ENCODE data around the gene MESP1. TPM values are rescaled to one million over a fixed set of nuclear protein-coding genes. Genes with fewer than 3 reads are reported as not detected.

The MESP1 gene
- total and polyA plus RNA-seq, 2 experiments from 2014 or later, result 0.50 to 2.7 TPM

DNA sequence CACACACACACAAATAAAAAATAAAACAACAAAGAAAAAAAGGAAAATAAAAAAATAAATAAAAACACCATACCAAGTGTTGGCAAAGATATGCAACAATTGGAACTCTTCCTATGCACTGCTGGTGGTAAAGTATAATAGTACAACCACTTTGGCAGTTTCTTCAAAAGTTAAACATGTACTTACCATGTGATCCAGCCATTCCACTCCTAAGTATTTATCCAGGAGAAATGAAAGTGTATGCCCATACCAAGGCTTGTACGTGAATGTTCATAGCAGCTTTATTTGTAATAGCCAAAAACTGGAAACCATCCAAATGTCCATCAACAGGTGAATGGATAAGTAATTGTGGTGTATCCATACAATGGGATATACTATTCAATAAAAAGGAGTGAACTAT, 43.5 kb downstream of the MESP1 start:
- no peaks in the 10 kb centered on the region for H3K9me2 ChIP-seq (replicated peaks; ENCODE audit: insufficient read depth)
- H3K4me1 ChIP-seq (ENCODE audit: insufficient read depth), result no peaks in the 10 kb centered on the region
- no peak overlapping the region for H3K4me2 ChIP-seq
- TF ChIP-seq, protein P1, sequence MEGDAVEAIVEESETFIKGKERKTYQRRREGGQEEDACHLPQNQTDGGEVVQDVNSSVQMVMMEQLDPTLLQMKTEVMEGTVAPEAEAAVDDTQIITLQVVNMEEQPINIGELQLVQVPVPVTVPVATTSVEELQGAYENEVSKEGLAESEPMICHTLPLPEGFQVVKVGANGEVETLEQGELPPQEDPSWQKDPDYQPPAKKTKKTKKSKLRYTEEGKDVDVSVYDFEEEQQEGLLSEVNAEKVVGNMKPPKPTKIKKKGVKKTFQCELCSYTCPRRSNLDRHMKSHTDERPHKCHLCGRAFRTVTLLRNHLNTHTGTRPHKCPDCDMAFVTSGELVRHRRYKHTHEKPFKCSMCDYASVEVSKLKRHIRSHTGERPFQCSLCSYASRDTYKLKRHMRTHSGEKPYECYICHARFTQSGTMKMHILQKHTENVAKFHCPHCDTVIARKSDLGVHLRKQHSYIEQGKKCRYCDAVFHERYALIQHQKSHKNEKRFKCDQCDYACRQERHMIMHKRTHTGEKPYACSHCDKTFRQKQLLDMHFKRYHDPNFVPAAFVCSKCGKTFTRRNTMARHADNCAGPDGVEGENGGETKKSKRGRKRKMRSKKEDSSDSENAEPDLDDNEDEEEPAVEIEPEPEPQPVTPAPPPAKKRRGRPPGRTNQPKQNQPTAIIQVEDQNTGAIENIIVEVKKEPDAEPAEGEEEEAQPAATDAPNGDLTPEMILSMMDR (IDR thresholded peaks at IDR 0.05; ENCODE audit: poor library complexity), result no peak
- no peak for TF ChIP-seq EZH2 (IDR thresholded peaks at IDR 0.05; ENCODE audit: borderline replicate concordance)
- no peak for TF ChIP-seq EZH2phosphoT487 (IDR thresholded peaks at IDR 0.05; ENCODE audit: low read depth, severe bottlenecking, unreplicated experiment)
- 72% methylated on average over 1 of the region's 1 CpG for WGBS (ENCODE audit: low lambda C conversion rate, missing lambda C conversion rate)
- H4K20me1 ChIP-seq (ENCODE audit: insufficient read depth, poor library complexity, severe bottlenecking), result no peaks in the 10 kb centered on the region
- H2AFZ ChIP-seq, result no peak overlapping the region
- DNase-seq (ENCODE audit: low spot score), result no peak
- H3K27ac ChIP-seq, result no peak overlapping the region
- no peaks in the 10 kb centered on the region for H3K27me3 ChIP-seq
- no peaks in the 10 kb centered on the region for H3K9me3 ChIP-seq (ENCODE audit: low read depth)
- no peak overlapping the region for H3K4me3 ChIP-seq
- no peaks in the 10 kb centered on the region for H3K79me2 ChIP-seq
- no peaks in the 10 kb centered on the region for H3K36me3 ChIP-seq (replicated peaks; ENCODE audit: insufficient read depth, low read depth)

DNA sequence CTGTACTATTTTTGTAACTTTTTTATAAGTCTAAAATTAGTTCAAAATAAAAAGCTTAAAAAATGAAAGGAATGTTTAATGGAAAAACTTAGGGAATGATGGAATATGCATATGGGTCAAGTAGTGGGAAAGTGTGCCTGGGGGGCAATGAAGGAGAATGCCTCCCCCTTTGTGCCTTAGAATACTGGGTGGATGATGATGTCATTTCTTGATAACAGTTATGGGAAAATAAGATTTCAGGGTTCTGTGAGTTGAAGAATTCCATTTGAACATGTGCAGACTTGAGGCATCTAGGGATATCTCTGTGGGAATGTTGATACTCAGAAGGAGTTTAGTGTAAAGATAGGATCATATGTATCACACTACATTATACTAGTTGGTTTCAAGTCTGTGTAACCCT, 46.6 kb downstream of the MESP1 start:
- Histone ChIP-seq H3K9me2 (replicated peaks; ENCODE audit: insufficient read depth) (no peaks in the 10 kb centered on the region), H3K4me2 (no peak overlapping the region), H3K36me3 (replicated peaks; ENCODE audit: insufficient read depth, low read depth) (no peaks in the 10 kb centered on the region), H3K27ac (no peak overlapping the region), H3K79me2 (no peaks in the 10 kb centered on the region), H3K4me3 (no peak overlapping the region), H2AFZ (no peak overlapping the region), H3K4me1 (ENCODE audit: insufficient read depth) (no peaks in the 10 kb centered on the region), H3K9me3 (ENCODE audit: low read depth) (no peaks in the 10 kb centered on the region), H4K20me1 (ENCODE audit: insufficient read depth, poor library complexity, severe bottlenecking) (no peaks in the 10 kb centered on the region), H3K27me3 (no peaks in the 10 kb centered on the region)
- TF ChIP-seq EZH2 (IDR thresholded peaks at IDR 0.05; ENCODE audit: borderline replicate concordance) (no peak), EZH2phosphoT487 (IDR thresholded peaks at IDR 0.05; ENCODE audit: low read depth, severe bottlenecking, unreplicated experiment) (no peak)
- TF ChIP-seq, protein P1 (IDR thresholded peaks at IDR 0.05; ENCODE audit: poor library complexity), result no peak
- DNase-seq (ENCODE audit: low spot score), result no peak

Small RNA genes lying within 50 kb of the gene (small RNA-seq; reads per million reads assigned to genes)
- gene RNU6-132P, result not detected

Other genes starting within 250 kb of the MESP1 start
- 1.3 and 2.3 TPM in 2 replicates for gene TICRR, start 175.8 kb downstream of the MESP1 start, total RNA-seq
- gene TICRR, start 175.8 kb downstream of the MESP1 start, polyA plus RNA-seq, result 0.47 and 0.91 TPM in 2 replicates
- 3.0 and 5.3 TPM in 2 replicates for gene KIF7, start 95.8 kb downstream of the MESP1 start, total RNA-seq
- 3.1 and 5.0 TPM in 2 replicates for gene KIF7, start 95.8 kb downstream of the MESP1 start, polyA plus RNA-seq
- gene PLIN1, start 71.9 kb downstream of the MESP1 start, total RNA-seq, result 3.5 and 6.3 TPM in 2 replicates
- 2.6 and 6.8 TPM in 2 replicates for gene PLIN1, start 71.9 kb downstream of the MESP1 start, polyA plus RNA-seq
- gene PEX11A, start 60.5 kb downstream of the MESP1 start, total RNA-seq, result 10.7 and 12.7 TPM in 2 replicates
- 7.6 and 10.0 TPM in 2 replicates for gene PEX11A, start 60.5 kb downstream of the MESP1 start, polyA plus RNA-seq
- gene WDR93, start 60.4 kb downstream of the MESP1 start, total RNA-seq, result 0.13 TPM in 1 of 2 replicates, not detected in the other
- 0.57 TPM in 1 of 2 replicates, not detected in the other for gene WDR93, start 60.4 kb downstream of the MESP1 start, polyA plus RNA-seq
- 0.30 and 1.2 TPM in 2 replicates for gene MESP2, start 25.1 kb upstream of the MESP1 start, total RNA-seq
- not detected in 2 replicates for gene MESP2, start 25.1 kb upstream of the MESP1 start, polyA plus RNA-seq
- gene ANPEP, start 63.6 kb upstream of the MESP1 start, total RNA-seq, result 115 and 137 TPM in 2 replicates
- gene ANPEP, start 63.6 kb upstream of the MESP1 start, polyA plus RNA-seq, result 123 and 166 TPM in 2 replicates
- gene AP3S2, start 142.7 kb upstream of the MESP1 start, total RNA-seq, result 51.7 and 61.2 TPM in 2 replicates
- 14.2 and 15.6 TPM in 2 replicates for gene AP3S2, start 142.7 kb upstream of the MESP1 start, polyA plus RNA-seq
- 6.8 and 8.6 TPM in 2 replicates for gene ARPIN, start 161.7 kb upstream of the MESP1 start, total RNA-seq
- 3.8 and 6.5 TPM in 2 replicates for gene ARPIN, start 161.7 kb upstream of the MESP1 start, polyA plus RNA-seq